Heart left ventricle (tissue), 16 donors: ENCODE data around the gene ABCA5. TPM values are rescaled to one million over a fixed set of nuclear protein-coding genes. Genes with fewer than 3 reads are reported as not detected.

Experiments used
- ATAC-seq, 4 donors: fragments of 200-7000 bp; cut with Tn5 transposase; one replicate each; pipeline ENCODE4 v1.9.1; 2020 to 2022; ENCODE audit warnings: moderate library complexity in 4 of 4, mild to moderate bottlenecking in 3 of 4, moderate number of reproducible peaks in 1 of 4
- DNase-seq, 5 donors: peaks; one replicate each; pipeline ENCODE4 v3.0.0-alpha.2; 2020
- H3K27ac ChIP-seq, 12 donors: fragments of 200-600 bp; sonication (generic) in 4 of 12; one replicate each; pipeline versions ENCODE4 v1.5.0 to v1.8.0; 2016 to 2022; ENCODE audit warnings: mild to moderate bottlenecking in 2 of 12
- H3K27me3 ChIP-seq, 9 donors: fragments of 200-600 bp; sonication (generic) in 2 of 9; one replicate each; pipeline versions ENCODE4 v1.5.1 to v1.8.0; 2016 to 2022; ENCODE audit warnings: mild to moderate bottlenecking in 3 of 9
- H3K36me3 ChIP-seq, 9 donors: fragments of 200-600 bp; sonication (generic) in 2 of 9; one replicate each; pipeline versions ENCODE4 v1.5.0 to v1.8.0; 2018 to 2022; ENCODE audit warnings: mild to moderate bottlenecking in 2 of 9
- H3K4me1 ChIP-seq, 12 donors: fragments of 200-600 bp; sonication (generic) in 4 of 12; one replicate each; pipeline versions ENCODE4 v1.5.0 to v1.8.0; 2016 to 2022; ENCODE audit warnings: mild to moderate bottlenecking in 3 of 12
- H3K4me3 ChIP-seq, 12 donors: fragments of 200-600 bp; sonication (generic) in 4 of 12; one replicate each; pipeline versions ENCODE4 v1.5.0 to v1.8.0; 2017 to 2022; ENCODE audit warnings: mild to moderate bottlenecking in 9 of 12, moderate library complexity in 4 of 12
- H3K9me3 ChIP-seq, 12 donors: fragments of 200-600 bp; sonication (generic) in 4 of 12; one replicate each; pipeline versions ENCODE4 v1.5.0 to v1.8.0; 2016 to 2022; ENCODE audit warnings: mild to moderate bottlenecking in 1 of 12
- POLR2A ChIP-seq, 2 donors: fragments of 450-650 bp; IDR thresholded peaks; one replicate each; pipeline ENCODE4 v1.6.1; 2017; ENCODE audit warnings: antibody characterized with exemption in 2 of 2, mild to moderate bottlenecking in 2 of 2, moderate library complexity in 2 of 2
- WGBS, 4 donors: extraction: QIAGEN DNeasy Blood & Tissue Kit in 2 of 4; methylation state at CpG; one replicate each; pipeline versions ENCODE4 v1.1.5 to v1.1.7; 2013 to 2018; 5-methylcytosine and 5-hydroxymethylcytosine counted together
- intact Hi-C, 10 donors: fragments of 100-400 bp; cut with DNase I; formaldehyde crosslinking; loops; one replicate each; pipeline versions ENCODE4 v1.11.1 to v1.14.2; 2022
- polyA plus RNA-seq, 2 donors: library from polyadenylated mRNA; stranded (reverse); fragments of 200-250 nt; gene quantifications; one replicate each; pipeline ENCODE4 v1.2.3, GENCODE V29; 2013
- total RNA-seq, 9 donors: library from RNA; depleted of rRNA in 2 of 9; stranded (reverse); fragments of >200 nt in 2 of 9; fragmentation: NEBNext Ultra II Directional in 3 of 9; extraction: Animal tissue kit (Norgen Biotek cat#: 25700) in 3 of 9; gene quantifications; one replicate each; pipeline versions ENCODE4 v1.1.0 to v1.2.4, GENCODE V29; 2016 to 2023
- TF ChIP-seq, protein P1 (sequence below), 12 donors: fragments of 200-600 bp; sonication (generic) in 4 of 12; IDR thresholded peaks; one replicate each; pipeline versions ENCODE4 v1.5.0 to v1.8.0; 2018 to 2022; ENCODE audit warnings: antibody characterized with exemption in 12 of 12, mild to moderate bottlenecking in 5 of 12
- donor health status: ischemic (EF 13 %, LVEDD 7.1; RV severe dilation, severe dysfunction).
- donor health status: healthy with polysubstance abuse.
- donor health status: DM: no; HTN: yes; CAD: no.
- donor health status: DM: no; HTN: no; CAD: no.
- donor health status: ischemic (EF 25% LVEDD 6.9; RV normal size, moderate dysfunction).
- donor health status: ischemic (EF 25% LVEDD 5.7; RV mildly dilated, moderate dysfunction).
- donor health status: healthy.
- donor health status: DM: yes; HTN: yes; CAD: no.
- donor health status: ischemic (EF 35%, LVEDD 5.7; RV mildly dilated, moderate dysfunction).
- donor health status: nonischemic (EF 11% LVEDD 7.7; RV severe dilation, severe dysfunction).
- donor health status: DM: yes; HTN: yes; CAD: no.
- donor health status: PGD.
- donor health status: ischemic (EF 29% LVEDD 5.4; RV normal size, mild dysfunction).
- donor health status: nonischemic (EF 23%, LVEDD 6.1; RV moderate dilation, normal function).

The ABCA5 gene
- total and polyA plus RNA-seq, 11 donors = 7.0 to 24.9 (median 17.9) TPM

DNA sequence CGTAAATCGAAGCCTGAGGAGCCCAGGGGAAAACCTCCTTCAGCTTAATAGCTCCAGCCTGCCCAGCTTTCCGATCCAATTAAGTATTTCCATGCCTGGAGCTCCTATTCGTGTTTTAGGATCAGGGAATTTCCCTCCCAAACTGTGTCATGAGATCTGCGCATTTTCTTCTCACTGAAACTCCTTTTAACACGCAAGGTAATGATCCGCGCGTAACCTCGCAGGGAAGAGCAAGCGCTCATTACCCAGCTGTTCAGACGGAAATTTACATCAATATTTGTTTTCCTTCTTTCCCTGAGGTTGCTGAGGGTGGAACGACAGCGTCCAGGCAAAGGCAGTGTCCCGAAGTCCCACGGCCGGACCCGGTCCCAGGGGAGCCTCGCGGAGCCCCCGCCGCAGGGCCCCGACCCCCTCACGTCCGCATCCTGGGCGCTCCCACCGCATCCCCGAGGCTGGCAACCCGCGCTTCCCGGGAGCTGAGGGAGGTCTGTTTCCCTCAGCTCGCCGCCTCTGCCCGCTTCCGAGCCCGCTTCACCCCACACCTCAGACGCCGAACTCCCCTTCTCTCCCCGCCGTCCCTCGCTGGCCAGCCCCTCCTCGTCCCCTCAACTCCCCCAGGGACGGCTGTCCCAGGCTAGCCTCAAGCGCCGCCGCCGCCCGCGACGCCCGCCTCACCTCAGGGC lies 415 bp downstream of the ABCA5 start:
- TF ChIP-seq, protein P1, sequence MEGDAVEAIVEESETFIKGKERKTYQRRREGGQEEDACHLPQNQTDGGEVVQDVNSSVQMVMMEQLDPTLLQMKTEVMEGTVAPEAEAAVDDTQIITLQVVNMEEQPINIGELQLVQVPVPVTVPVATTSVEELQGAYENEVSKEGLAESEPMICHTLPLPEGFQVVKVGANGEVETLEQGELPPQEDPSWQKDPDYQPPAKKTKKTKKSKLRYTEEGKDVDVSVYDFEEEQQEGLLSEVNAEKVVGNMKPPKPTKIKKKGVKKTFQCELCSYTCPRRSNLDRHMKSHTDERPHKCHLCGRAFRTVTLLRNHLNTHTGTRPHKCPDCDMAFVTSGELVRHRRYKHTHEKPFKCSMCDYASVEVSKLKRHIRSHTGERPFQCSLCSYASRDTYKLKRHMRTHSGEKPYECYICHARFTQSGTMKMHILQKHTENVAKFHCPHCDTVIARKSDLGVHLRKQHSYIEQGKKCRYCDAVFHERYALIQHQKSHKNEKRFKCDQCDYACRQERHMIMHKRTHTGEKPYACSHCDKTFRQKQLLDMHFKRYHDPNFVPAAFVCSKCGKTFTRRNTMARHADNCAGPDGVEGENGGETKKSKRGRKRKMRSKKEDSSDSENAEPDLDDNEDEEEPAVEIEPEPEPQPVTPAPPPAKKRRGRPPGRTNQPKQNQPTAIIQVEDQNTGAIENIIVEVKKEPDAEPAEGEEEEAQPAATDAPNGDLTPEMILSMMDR (IDR thresholded peaks at IDR 0.05) = no peak
- no peak for TF ChIP-seq POLR2A (IDR thresholded peaks at IDR 0.05)
- H3K9me3 ChIP-seq = no peaks in the 10 kb centered on the region
- intact Hi-C loops = loop anchor here in 1 of 10 donors (10.0 kb wide), 1 partner anchor 178 kb away; no protein-coding TSS in a partner anchor
- peak overlapping the region; percentile 65 to 94 (median 81) for H3K4me3 ChIP-seq
- H3K27me3 ChIP-seq = no peaks in the 10 kb centered on the region
- H3K27ac ChIP-seq = peak overlapping the region; percentile 60 to 94 (median 88)
- DNase-seq (peak in 1 of 5 donors; percentile 76), ATAC-seq (peak in 2 of 4 donors; percentile 23 to 41)
- H3K4me1 ChIP-seq = peaks cover 0 to 25% (median 12%) of the 10 kb centered on the region in 12 donors
- WGBS, 4 donors = 0 to 1% (median 1%) methylated on average over 21 to 51 of the region's 51 CpGs
- no peaks in the 10 kb centered on the region for H3K36me3 ChIP-seq

DNA sequence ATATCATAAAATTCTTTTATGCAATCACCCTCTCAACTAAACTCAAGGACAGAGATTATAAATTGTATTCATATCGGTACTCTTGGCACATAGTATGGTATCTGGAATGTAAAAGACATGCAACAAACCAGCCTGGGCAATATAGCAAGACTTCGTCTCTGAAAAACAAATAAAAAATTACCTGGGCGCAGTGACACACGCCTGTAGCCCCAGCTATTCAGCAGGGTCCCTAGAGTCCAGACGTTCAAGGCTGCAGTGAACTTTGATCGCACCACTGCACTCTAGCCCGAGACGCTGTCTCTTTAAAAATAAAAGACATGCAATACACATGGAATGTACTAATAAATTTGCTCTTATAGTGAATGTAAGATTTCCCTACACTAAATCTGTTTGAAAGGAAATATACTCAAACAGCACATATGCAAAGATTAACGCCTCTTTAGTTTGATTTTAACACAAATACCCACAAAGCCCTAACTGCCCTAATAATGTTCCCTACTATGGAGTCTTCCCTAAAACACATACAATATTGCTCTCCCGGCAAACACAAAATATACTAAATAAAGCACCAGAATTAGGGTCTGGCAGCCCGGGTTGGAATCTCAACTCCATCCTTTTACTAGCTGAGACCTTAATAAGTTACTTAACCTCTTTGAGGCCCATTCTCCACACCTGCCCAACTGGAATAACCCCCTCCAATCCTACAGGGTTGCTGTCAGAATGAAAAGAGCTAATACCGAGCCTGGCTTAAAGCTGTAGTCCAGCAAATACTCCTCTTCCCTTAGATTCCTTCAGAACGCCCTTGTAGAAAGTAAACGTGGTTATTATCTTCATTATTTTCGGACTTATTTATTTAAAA lies 1.2 kb downstream of the ABCA5 start:
- intact Hi-C loops = loop anchor here in 1 of 10 donors (10.0 kb wide), 1 partner anchor 179 kb away; no protein-coding TSS in a partner anchor
- WGBS, 4 donors = 39 to 44% (median 42%) methylated on average over 15 of the region's 15 CpGs

DNA sequence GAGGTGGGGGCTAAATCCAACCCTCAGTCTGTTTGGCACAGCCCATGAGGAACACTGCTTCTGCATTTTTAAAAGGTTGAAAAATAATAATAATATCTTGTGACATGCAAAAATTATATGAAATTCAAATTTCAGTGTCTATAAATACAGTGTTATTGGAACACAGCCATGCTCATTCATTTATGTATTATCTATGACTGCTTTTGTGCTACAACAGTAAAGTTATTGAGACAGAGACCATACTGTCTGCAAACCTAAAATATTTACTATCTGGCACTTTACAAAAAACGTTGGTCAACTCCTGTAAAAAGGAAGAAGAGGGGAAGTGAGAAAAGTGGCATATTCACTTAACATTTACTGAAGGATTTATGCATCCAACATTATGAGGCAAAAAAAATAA lies 3.1 kb downstream of the ABCA5 start:
- no peak overlapping the region for H3K27ac ChIP-seq
- DNase-seq (no peak), ATAC-seq (no peak)
- no peaks in the 10 kb centered on the region for H3K9me3 ChIP-seq
- no peaks in the 10 kb centered on the region for H3K36me3 ChIP-seq
- H3K27me3 ChIP-seq = no peaks in the 10 kb centered on the region
- H3K4me3 ChIP-seq = no peak overlapping the region
- peaks cover 0 to 25% (median 12%) of the 10 kb centered on the region in 12 donors for H3K4me1 ChIP-seq
- intact Hi-C loops = loop anchor here in 1 of 10 donors (10.0 kb wide), 1 partner anchor 181 kb away; no protein-coding TSS in a partner anchor
- WGBS, 4 donors = 52 to 75% (median 62%) methylated on average over 1 of the region's 1 CpG
- no peak for TF ChIP-seq POLR2A (IDR thresholded peaks at IDR 0.05)
- TF ChIP-seq, protein P1 (IDR thresholded peaks at IDR 0.05) = no peak

More for the DNA sequence above, 1.2 kb downstream of the ABCA5 start:
- ATAC-seq (no peak), DNase-seq (no peak)
- H3K9me3 ChIP-seq = no peaks in the 10 kb centered on the region
- TF ChIP-seq, protein P1 (IDR thresholded peaks at IDR 0.05) = no peak
- TF ChIP-seq POLR2A (IDR thresholded peaks at IDR 0.05) = no peak
- peak overlapping the region; percentile 65 to 94 (median 81) for H3K4me3 ChIP-seq
- peak overlapping the region; percentile 60 to 94 (median 88) for H3K27ac ChIP-seq
- H3K36me3 ChIP-seq = no peaks in the 10 kb centered on the region
- H3K4me1 ChIP-seq = peaks cover 0 to 25% (median 12%) of the 10 kb centered on the region in 12 donors
- no peaks in the 10 kb centered on the region for H3K27me3 ChIP-seq

DNA sequence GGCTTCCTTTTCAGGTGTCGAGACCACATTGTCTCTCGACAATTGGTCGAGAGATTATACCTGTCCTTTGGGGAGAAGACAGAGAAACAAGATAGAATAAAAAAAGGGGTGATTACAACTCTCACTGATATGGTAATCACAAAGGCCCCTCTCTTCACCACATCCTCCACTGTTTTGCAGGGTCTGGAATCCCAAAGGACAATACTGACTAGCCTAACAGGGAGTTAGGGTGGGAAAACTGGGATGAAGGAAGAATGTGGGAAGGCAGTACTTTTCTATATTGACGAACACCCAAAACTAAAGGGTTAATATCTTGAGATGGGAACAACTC lies 6.1 kb downstream of the ABCA5 start:
- intact Hi-C loops = loop anchor here in 1 of 10 donors (10.0 kb wide), 1 partner anchor 184 kb away; no protein-coding TSS in a partner anchor
- no peaks in the 10 kb centered on the region for H3K9me3 ChIP-seq
- no peak for TF ChIP-seq POLR2A (IDR thresholded peaks at IDR 0.05)
- TF ChIP-seq, protein P1 (IDR thresholded peaks at IDR 0.05) = no peak
- no peaks in the 10 kb centered on the region for H3K27me3 ChIP-seq
- DNase-seq (no peak), ATAC-seq (no peak)
- peaks cover 0 to 10% (median 6%) of the 10 kb centered on the region in 12 donors for H3K4me1 ChIP-seq
- no peak overlapping the region for H3K27ac ChIP-seq
- no peak overlapping the region for H3K4me3 ChIP-seq
- no peaks in the 10 kb centered on the region for H3K36me3 ChIP-seq
- WGBS, 4 donors = 92 to 96% (median 96%) methylated on average over 4 of the region's 4 CpGs
